HepG2 (cell line): ENCODE data around the gene CAPZA1. TPM values are rescaled to one million over a fixed set of nuclear protein-coding genes. Genes with fewer than 3 reads are reported as not detected.

Source experiments
- AFF4 ChIP-seq: sonication (generic); formaldehyde crosslinking; IDR thresholded peaks from 2 replicates; pipeline ENCODE4 v1.4.0; 2020; ENCODE audit warnings: missing genetic modification reagents
- GABPB1 ChIP-seq: IDR thresholded peaks from 2 replicates; pipeline ENCODE4 v1.6.1; 2016; ENCODE audit warnings: mild to moderate bottlenecking, missing genetic modification reagents, moderate library complexity, missing compliant biosample characterization
- HNRNPL ChIP-seq: fragments of 200-400 bp; formaldehyde crosslinking; IDR thresholded peaks from 2 replicates; pipeline ENCODE4 v1.6.1; 2017; ENCODE audit warnings: mild to moderate bottlenecking, low read depth, low read length
- HOXD1 ChIP-seq: sonication (generic); formaldehyde crosslinking; IDR thresholded peaks from 2 replicates; pipeline ENCODE4 v1.5.0; 2020; ENCODE audit warnings: missing genetic modification reagents
- KAT8 ChIP-seq: IDR thresholded peaks from 2 replicates; pipeline ENCODE4 v1.6.1; 2016; ENCODE audit warnings: missing genetic modification reagents, missing compliant biosample characterization
- MTF1 ChIP-seq: sonication (generic); formaldehyde crosslinking; IDR thresholded peaks from 2 replicates; pipeline ENCODE4 v1.5.0; 2020; ENCODE audit warnings: missing genetic modification reagents
- RXRB ChIP-seq: IDR thresholded peaks from 2 replicates; pipeline ENCODE4 v1.6.1; 2016; ENCODE audit warnings: borderline replicate concordance, missing genetic modification reagents, missing compliant biosample characterization
- SMAD1 ChIP-seq: sonication (generic); formaldehyde crosslinking; IDR thresholded peaks from 2 replicates; pipeline ENCODE4 v1.4.0; 2020; ENCODE audit warnings: missing genetic modification reagents, low read depth, mild to moderate bottlenecking, borderline replicate concordance
- SP4 ChIP-seq: sonication (generic); formaldehyde crosslinking; IDR thresholded peaks from 2 replicates; pipeline ENCODE4 v1.8.1; 2023; ENCODE audit warnings: mild to moderate bottlenecking, missing genetic modification reagents
- ZBTB38 ChIP-seq: sonication (generic); formaldehyde crosslinking; IDR thresholded peaks from 2 replicates; pipeline ENCODE4 v1.5.1; 2020; ENCODE audit warnings: mild to moderate bottlenecking, missing genetic modification reagents
- ZBTB7A ChIP-seq: sonication (generic); formaldehyde crosslinking; IDR thresholded peaks from 2 replicates; pipeline ENCODE4 v1.8.0; 2022; ENCODE audit warnings: mild to moderate bottlenecking, missing genetic modification reagents
- ZFX ChIP-seq: sonication (generic); formaldehyde crosslinking; IDR thresholded peaks from 2 replicates; pipeline ENCODE4 v1.4.0; 2020; ENCODE audit warnings: mild to moderate bottlenecking, low read depth, missing genetic modification reagents, moderate library complexity
- ZNF10 ChIP-seq: sonication (generic); formaldehyde crosslinking; IDR thresholded peaks from 2 replicates; pipeline ENCODE4 v1.4.0; 2020; ENCODE audit warnings: mild to moderate bottlenecking, low read depth, missing genetic modification reagents, borderline replicate concordance
- ZNF205 ChIP-seq: IDR thresholded peaks from 2 replicates; pipeline ENCODE4 v1.6.1; 2018; ENCODE audit warnings: missing biosample characterization, missing genetic modification reagents
- ZNF275 ChIP-seq: sonication (generic); formaldehyde crosslinking; IDR thresholded peaks from 2 replicates; pipeline ENCODE4 v1.8.0; 2022; ENCODE audit warnings: missing genetic modification reagents, mild to moderate bottlenecking, inconsistent platforms, borderline replicate concordance
- ZNF30 ChIP-seq: sonication (generic); formaldehyde crosslinking; IDR thresholded peaks from 2 replicates; pipeline ENCODE4 v1.5.0; 2020; ENCODE audit warnings: mild to moderate bottlenecking, missing genetic modification reagents
- ZNF333 ChIP-seq: sonication (generic); formaldehyde crosslinking; IDR thresholded peaks from 2 replicates; pipeline ENCODE4 v1.4.0; 2020; ENCODE audit warnings: mild to moderate bottlenecking, missing genetic modification reagents, borderline replicate concordance
- ZNF629 ChIP-seq: sonication (generic); formaldehyde crosslinking; conservative IDR thresholded peaks from 2 replicates; pipeline ENCODE4 v1.5.0; 2020; ENCODE audit warnings: missing genetic modification reagents
- ZNF660 ChIP-seq: sonication (generic); formaldehyde crosslinking; IDR thresholded peaks from 2 replicates; pipeline ENCODE4 v1.5.1; 2020; ENCODE audit warnings: mild to moderate bottlenecking, low read depth, missing genetic modification reagents, borderline replicate concordance
- ZNF773 ChIP-seq: sonication (generic); formaldehyde crosslinking; IDR thresholded peaks from 2 replicates; pipeline ENCODE4 v1.4.0; 2020; ENCODE audit warnings: missing genetic modification reagents, borderline replicate concordance
- ZNF777 ChIP-seq: sonication (generic); formaldehyde crosslinking; IDR thresholded peaks from 2 replicates; pipeline ENCODE4 v1.4.0; 2020; ENCODE audit warnings: missing genetic modification reagents
- ZNF792 ChIP-seq: IDR thresholded peaks from 2 replicates; pipeline ENCODE4 v1.6.1; 2016
- ZNF850 ChIP-seq: sonication (generic); formaldehyde crosslinking; conservative IDR thresholded peaks from 2 replicates; pipeline ENCODE4 v1.9.0; 2021; ENCODE audit warnings: mild to moderate bottlenecking, missing genetic modification reagents
- ZSCAN5A ChIP-seq: sonication (generic); formaldehyde crosslinking; IDR thresholded peaks from 2 replicates; pipeline ENCODE4 v1.8.0; 2022; ENCODE audit warnings: mild to moderate bottlenecking, missing genetic modification reagents, borderline replicate concordance
- polyA plus RNA-seq, 8 experiments: library from polyadenylated mRNA; depleted of rRNA in 3 of 8; stranded (reverse) in 7 of 8; unstranded in 1 of 8; fragments of >200 nt; fragmentation: Illumina TruSeq in 4 of 8; extraction: Trizol in 4 of 8; gene quantifications; 2 replicates each; pipeline versions ENCODE4 v1.2.1 to v1.2.3, GENCODE V29; 2011 to 2016; ENCODE audit warnings: low read depth in 4 of 8, missing spikeins in 1 of 8, mixed read lengths in 1 of 8; ENCODE audit not compliant: insufficient read depth in 1 of 8
- total RNA-seq, 5 experiments: library from RNA; depleted of rRNA; stranded (reverse); fragments of >200 nt; fragmentation: Illumina TruSeq; extraction: Trizol; gene quantifications; 2 replicates each; pipeline ENCODE4 v1.2.3, GENCODE V29; 2016; ENCODE audit warnings: low read depth in 1 of 5

The CAPZA1 gene
- total and polyA plus RNA-seq, 2 of the 13 experiments (the other 11 are each of a cell fraction or from before 2014, with no cell fraction given): 67.0 to 117 TPM

GRCh38 chr1:112707221-112708001 lies 87.8 kb downstream of the CAPZA1 start (continued):
- TF ChIP-seq ZNF333 (CRISPR knock-in tag) (no peak), MTF1 (CRISPR knock-in tag) (no peak), ZFX (CRISPR knock-in tag) (peak; percentile 66), ZBTB38 (0 out of 2 replicates have a peak, but pooled peaks have one; percentile 34), HOXD1 (CRISPR knock-in tag) (no peak), KAT8 (CRISPR knock-in tag) (peak; percentile 49; the same call in 1 of the 2 replicates), ZSCAN5A (CRISPR knock-in tag) (no peak), ZNF850 (0 out of 2 replicates have a peak, but pooled peaks have one; percentile 41), ZNF660 (CRISPR knock-in tag) (no peak), SMAD1 (CRISPR knock-in tag) (peak; percentile 61; the same call in 1 of the 2 replicates), ZNF10 (CRISPR knock-in tag) (no peak), HNRNPL (no peak), ZNF629 (CRISPR knock-in tag) (no peak), AFF4 (CRISPR knock-in tag) (no peak), RXRB (0 out of 2 replicates have a peak, but pooled peaks have one; percentile 37), ZNF777 (CRISPR knock-in tag) (peak; percentile 92), SP4 (peak; percentile 39; the same call in 1 of the 2 replicates), ZNF773 (0 out of 2 replicates have a peak, but pooled peaks have one; percentile 20), ZNF792 (CRISPR knock-in tag) (0 out of 2 replicates have a peak, but pooled peaks have one; percentile 55), ZNF30 (CRISPR knock-in tag) (no peak), ZNF205 (CRISPR knock-in tag) (0 out of 2 replicates have a peak, but pooled peaks have one; percentile 51), ZNF275 (CRISPR knock-in tag) (no peak), ZBTB7A (CRISPR knock-in tag) (0 out of 2 replicates have a peak, but pooled peaks have one; percentile 22), GABPB1 (CRISPR knock-in tag) (peak; percentile 56; the same call in 1 of the 2 replicates)
